Effector CD8-positive, alpha-beta T cell (primary cell): Measurements from ENCODE around the gene DEXI.

Source experiments
- DNase-seq: peaks from one replicate; lab custom pipeline; 2025; lab: John Stamatoyannopoulos, UW

The DEXI gene

DNA sequence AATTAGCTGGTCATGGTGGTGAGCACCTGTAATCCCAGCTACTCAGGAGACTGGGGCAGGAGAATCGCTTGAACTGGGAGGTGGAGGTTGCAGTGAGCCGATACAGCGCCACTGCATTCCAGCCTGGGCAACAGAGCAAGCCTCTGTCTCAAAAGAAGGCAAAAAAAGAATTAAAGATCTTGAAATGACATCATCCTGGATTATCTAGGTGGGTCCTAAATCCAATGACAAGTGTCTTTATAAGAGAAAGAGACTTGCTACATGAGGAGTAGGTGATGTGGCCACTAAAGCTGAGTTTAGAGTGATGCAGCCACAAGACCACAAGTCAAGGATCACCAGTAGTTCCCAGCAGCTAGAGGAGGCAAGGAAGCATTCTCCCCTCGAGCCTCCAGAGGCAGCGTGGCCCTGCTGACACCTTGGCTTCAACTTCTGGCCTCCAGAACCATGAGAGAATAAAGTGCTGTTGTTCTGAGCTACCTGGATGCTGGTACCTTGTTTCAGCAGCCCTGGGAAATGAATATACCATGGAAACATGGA is 49.4 kb downstream of the DEXI start:
- no peak for DNase-seq

DNA sequence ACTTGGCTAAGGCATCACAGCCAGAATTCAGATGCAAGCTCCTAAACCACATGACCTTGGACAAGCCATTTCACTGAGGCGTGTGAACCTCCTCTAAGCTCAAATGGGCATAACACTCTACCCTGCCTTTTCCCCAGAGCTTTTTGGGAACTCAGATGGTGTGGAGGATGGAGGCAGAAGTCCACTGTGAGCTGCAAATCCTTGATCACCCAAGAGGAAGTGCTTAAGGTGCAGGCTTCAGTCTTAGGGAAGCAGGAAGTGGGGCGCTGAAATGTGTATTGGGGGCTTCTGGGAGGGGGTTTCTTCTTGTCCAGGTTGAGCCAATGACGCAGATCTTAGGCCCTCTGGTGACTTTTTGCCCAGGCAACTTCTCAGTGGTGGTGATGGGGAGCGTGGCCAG is 52.4 kb downstream of the DEXI start:
- DNase-seq: no peak

DNA sequence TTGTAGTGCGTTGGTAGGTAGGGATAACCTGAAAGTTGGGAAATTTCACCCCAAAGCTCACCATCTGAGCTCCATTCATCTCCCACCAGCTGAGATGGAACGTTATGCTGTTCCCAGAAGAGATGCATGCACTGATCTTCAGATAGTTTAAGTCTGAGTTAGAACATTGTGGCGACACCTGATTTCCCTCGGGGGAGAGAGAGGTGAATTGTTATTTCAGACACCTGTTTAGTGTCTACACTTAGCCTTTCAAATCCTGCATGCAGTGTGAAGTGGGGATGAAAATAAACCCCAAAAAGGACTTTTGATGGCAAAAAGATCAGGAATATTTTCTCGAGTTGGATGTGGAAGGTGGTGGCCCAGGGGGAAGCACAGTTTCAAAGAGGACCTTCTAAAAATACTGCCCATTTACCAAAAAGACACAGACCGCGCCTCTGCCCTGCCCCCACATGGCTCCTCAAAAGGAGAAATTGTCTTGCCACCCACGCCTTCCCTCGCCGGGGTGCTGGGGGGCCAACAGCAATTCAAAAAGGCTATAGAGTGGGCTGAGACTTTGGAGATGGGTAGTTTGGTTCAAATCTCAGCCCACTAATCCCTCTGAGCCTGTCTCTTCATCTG is 53.8 kb downstream of the DEXI start:
- no peak for DNase-seq

DNA sequence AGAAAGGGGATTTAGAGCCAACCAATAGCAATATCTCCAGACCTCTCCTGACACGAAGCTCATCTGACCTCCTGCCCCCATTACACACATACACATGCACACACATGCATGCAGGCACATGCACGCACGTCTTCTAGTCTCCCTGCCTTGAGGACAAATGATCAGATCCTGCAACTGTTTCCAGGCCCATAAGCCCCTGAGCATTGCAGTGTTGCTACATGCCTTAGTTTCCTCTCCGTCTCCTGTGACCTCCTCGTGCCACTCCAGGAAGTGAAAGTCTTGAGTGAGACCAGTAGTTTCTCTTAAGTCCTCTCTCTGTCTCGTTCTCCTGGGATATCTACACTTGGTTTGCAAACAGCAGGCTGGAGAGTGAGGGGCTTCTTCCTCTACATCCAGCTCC is 57.0 kb downstream of the DEXI start:
- no peak for DNase-seq

DNA sequence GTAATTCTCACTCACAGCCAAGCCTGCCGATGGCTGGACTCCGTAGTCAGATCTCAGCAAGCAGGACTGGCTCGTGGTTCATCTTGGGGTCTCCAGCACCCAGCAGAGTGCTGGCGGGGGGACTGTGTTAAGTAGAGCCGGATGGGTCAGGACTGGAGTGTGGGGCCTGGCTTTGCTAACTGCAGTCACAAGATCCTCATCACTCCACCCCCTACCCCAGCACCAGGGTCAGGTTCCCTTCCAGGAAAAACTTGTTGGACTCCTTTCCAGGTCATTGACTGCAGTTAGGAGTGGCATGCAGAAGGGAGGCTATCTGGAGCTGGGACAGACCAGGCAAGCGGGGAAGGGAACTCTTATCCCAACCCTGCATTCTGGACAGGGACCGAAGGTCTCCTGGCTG is 59.3 kb downstream of the DEXI start:
- DNase-seq: no peak

DNA sequence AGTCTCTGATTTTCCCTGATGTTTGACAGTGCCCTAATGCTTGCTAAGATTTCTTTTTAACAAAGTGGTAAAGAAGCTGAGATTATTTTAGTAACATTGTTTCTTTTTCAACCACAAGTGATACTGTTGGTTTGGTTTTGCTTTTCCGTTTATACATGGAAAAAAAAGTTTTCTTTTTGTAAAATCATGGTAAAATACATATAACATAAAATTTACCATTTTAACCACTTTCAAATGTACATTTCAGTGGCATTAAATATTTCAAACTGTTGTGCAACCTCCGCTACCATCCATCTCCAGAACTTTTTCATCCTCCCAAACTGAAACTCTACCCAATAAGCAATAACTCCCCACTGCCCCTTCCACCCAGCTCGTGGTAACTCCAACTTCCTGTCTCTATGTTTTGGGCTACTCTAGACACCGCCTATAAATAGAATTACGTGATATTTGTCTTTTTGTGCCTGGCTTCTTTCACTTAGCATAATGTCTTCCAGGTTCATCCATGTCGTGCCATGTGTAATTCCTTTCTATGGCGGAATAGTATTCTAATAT is 60.7 kb downstream of the DEXI start:
- no peak for DNase-seq

DNA sequence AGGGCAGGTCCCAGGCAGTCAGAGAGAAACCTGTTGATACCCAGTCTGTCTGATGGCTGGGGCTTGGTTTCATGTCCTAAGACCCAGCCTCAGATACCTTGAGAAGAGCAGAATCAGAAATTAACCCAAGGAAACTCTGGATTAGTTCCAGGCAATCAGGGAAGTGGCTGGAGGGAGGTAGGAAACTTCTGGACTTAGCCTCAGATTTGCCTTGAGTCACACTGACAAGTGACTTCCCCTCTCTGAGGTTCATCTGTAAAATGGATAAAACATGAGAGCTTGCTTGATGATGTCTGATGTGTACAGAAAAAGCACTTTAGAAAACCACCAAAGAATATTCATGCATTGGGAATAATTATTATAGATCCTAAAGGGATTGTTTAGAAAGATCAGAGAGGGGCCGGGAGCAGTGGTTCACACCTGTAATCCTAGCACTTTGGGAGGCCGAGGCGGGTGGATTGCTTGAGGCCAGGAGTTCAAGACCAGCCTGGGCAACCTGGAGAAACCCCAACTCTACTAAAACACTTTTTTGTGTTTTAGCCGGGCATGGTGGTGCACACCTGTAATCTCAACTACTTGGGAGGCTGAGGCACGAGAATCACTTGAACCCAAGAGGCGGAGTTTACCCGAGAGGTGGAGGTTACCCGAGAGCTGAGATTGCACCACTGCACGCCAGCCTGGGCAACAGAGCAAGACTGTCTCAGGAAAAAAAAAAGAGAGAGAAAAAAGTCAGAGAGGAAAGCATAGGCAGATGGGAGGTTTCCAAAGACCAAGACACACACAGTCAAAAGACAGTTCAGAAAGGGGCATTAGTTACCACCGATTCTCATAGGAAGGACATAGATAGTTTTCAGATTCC is 61.4 kb downstream of the DEXI start:
- DNase-seq: no peak

DNA sequence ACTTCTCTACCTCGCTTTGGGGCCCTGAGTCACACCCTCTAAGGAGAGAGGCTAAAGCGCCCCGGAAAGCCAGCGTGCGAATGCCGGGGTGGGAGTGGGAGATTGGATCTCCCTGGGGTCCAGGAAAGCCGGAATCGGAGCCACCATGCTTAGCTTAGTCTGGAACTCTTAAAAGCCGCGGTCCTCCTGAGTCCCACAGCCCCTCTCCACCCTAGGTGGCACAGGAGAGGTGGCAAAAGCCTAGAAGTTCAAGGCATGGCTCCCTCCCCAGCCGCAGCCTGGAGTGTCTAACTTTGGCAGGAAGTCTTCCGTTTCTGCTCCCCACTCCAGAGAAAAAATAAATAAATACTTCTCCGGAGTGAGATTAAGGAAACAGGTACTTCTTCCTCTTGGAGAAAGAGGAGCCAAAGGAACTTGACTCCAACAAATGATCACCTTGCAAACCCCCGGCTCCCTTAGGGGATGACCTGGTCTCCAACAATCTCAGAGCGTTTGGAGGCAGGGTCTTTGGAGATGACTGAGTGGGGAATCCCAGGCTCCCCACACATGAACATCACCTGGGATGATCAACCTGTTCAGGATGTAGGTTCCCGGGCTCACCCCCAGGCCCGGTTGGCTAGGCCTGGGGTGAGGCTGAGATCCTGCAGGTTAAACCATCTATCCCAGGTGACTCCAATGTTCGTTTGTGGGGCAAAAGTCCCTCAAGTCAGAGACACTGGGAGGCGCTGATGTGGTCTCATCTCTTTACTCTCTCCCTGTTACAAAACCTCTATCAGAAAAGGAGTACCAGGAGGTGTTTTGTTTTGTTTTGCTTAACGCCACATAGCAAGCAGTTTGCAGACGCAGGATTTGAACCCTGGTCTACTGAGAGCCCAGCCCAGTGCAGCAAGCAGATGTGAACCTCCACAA is 62.3 kb downstream of the DEXI start:
- DNase-seq: no peak
